RWPE2 (cell line): ENCODE data around the gene MACROH2A2.
"Not testable (repeated sequence)": the region's sequence is repeated elsewhere in the genome, so short reads cannot be mapped to it uniquely, and the experiment has no call there.

ENCODE experiments used
- ATAC-seq: fragments of 200-7000 bp; cut with Tn5 transposase; 3 replicates; pipeline ENCODE4 v1.9.1; 2021; ENCODE audit warnings: low read depth
- DNase-seq: peaks from one replicate; pipeline ENCODE4 v3.0.0-alpha.2; 2020; ENCODE audit warnings: low spot score
- H3K27ac ChIP-seq: fragments of 450-650 bp; 2 replicates; pipeline ENCODE4 v1.5.1; 2017; ENCODE audit warnings: mild to moderate bottlenecking; ENCODE audit not compliant: poor library complexity, severe bottlenecking
- H3K27me3 ChIP-seq: fragments of 250-450 bp; sonication (Bioruptor Pico); 2 replicates; pipeline ENCODE4 v1.5.1; 2021; ENCODE audit warnings: mild to moderate bottlenecking, moderate library complexity; ENCODE audit not compliant: insufficient read depth, poor library complexity, severe bottlenecking
- H3K36me3 ChIP-seq: fragments of 250-450 bp; sonication (Bioruptor Pico); 2 replicates; pipeline ENCODE4 v1.5.1; 2020; ENCODE audit warnings: low read depth, mild to moderate bottlenecking, moderate library complexity
- H3K4me1 ChIP-seq: fragments of 250-450 bp; sonication (Bioruptor Pico); 2 replicates; pipeline ENCODE4 v1.5.1; 2021; ENCODE audit warnings: mild to moderate bottlenecking, moderate library complexity; ENCODE audit not compliant: insufficient read depth, poor library complexity, severe bottlenecking
- H3K4me3 ChIP-seq: fragments of 250-450 bp; sonication (Bioruptor Pico); 2 replicates; pipeline ENCODE4 v1.5.1; 2021; ENCODE audit warnings: mild to moderate bottlenecking, moderate library complexity; ENCODE audit not compliant: severe bottlenecking
- H3K9me3 ChIP-seq: fragments of 250-450 bp; sonication (Bioruptor Pico); 2 replicates; pipeline ENCODE4 v1.5.1; 2021; ENCODE audit warnings: mild to moderate bottlenecking, moderate library complexity; ENCODE audit not compliant: severe bottlenecking
- TF ChIP-seq, protein P1 (sequence below): fragments of 450-650 bp; IDR thresholded peaks from one replicate; pipeline ENCODE4 v1.5.1; 2017; ENCODE audit warnings: mild to moderate bottlenecking, moderate library complexity; ENCODE audit not compliant: poor library complexity, severe bottlenecking

The MACROH2A2 gene

DNA sequence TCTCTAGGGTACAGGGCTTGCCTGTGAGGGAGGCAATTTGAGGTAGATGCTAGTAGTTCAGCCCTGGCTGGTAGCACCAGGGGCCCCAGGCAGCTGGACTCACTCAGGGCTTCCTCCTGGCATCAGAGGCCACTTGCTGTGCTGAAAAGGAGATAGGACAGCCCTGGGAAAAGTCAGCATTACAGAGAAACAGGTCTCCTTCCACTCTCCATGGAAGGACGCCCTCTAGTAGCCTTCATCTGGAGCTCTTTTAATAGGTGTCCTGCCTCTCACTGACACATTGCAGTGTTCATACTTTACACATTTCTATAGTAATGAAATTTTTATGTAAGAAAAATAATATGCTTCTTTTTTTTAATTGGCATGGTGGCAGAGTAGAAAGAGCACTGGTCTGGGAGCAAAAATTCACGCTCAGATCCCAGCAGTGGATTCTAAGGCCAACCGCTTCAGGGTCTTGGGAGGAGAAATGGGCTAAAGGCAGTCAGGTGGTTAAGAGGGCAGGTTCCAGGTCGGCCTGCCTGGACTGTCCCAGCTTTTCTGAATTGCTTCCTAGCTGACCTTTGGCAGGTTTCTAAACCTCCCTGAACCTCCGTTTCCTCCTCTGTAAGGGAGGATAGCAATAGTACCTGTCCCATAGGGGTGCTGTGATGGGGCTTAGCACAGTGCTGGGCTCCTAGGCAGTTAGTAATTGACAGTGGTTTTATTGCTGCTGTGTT is 44.2 kb downstream of the MACROH2A2 start:
- TF ChIP-seq, protein P1, sequence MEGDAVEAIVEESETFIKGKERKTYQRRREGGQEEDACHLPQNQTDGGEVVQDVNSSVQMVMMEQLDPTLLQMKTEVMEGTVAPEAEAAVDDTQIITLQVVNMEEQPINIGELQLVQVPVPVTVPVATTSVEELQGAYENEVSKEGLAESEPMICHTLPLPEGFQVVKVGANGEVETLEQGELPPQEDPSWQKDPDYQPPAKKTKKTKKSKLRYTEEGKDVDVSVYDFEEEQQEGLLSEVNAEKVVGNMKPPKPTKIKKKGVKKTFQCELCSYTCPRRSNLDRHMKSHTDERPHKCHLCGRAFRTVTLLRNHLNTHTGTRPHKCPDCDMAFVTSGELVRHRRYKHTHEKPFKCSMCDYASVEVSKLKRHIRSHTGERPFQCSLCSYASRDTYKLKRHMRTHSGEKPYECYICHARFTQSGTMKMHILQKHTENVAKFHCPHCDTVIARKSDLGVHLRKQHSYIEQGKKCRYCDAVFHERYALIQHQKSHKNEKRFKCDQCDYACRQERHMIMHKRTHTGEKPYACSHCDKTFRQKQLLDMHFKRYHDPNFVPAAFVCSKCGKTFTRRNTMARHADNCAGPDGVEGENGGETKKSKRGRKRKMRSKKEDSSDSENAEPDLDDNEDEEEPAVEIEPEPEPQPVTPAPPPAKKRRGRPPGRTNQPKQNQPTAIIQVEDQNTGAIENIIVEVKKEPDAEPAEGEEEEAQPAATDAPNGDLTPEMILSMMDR = no peak
- DNase-seq (no peak), ATAC-seq (no peak)
- H3K27me3 ChIP-seq = no peaks in the 10 kb centered on the region
- H3K4me1 ChIP-seq = no peaks in the 10 kb centered on the region
- H3K36me3 ChIP-seq = peaks cover 43% of the 10 kb centered on the region
- no peak overlapping the region for H3K4me3 ChIP-seq
- no peaks in the 10 kb centered on the region for H3K9me3 ChIP-seq
- no peak overlapping the region for H3K27ac ChIP-seq

DNA sequence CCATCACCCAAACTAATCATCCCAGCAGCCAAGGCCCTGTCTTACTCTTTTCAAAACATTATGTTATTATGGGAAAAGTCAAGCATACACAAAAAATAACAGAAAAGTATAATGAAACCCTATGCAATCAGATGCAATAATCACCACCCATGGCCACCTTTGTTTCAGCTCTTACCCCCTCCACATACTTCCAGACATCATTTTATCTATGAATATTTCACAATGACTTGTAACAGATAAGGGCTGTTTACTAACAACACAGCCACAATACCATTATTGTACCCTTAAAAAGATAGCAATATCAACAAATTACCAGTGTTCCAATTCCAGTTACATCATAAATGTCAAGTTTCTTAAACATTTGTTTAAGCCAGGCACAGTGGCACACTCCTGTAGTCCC is 44.8 kb downstream of the MACROH2A2 start:
- no peaks in the 10 kb centered on the region for H3K4me1 ChIP-seq
- no peak overlapping the region for H3K4me3 ChIP-seq
- H3K36me3 ChIP-seq = peaks cover 42% of the 10 kb centered on the region
- H3K27ac ChIP-seq = no peak overlapping the region
- DNase-seq (no peak), ATAC-seq (no peak)
- H3K27me3 ChIP-seq = no peaks in the 10 kb centered on the region
- TF ChIP-seq, protein P1 = no peak
- H3K9me3 ChIP-seq = no peaks in the 10 kb centered on the region

DNA sequence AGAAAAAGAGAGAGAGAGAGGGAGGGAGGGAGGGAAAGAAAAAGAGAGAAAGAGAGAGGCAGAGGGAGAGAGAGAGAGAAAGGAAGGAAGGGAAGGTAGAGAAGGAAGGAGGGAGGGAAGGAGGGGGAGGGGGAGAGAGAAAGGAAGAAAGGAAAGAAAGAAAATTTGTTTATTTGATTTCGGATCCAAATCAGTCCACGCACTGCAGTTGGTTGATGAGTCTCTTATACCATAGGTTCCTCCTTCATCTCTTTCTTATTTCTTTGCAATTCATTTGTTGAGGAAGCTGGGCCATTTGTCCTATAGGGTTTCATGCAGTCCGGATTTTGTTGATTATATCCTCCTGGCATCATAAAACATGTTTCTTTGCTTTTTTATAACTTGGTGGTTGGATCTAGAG is 45.6 kb downstream of the MACROH2A2 start:
- Histone ChIP-seq H3K4me3 (no peak overlapping the region), H3K27ac (no peak overlapping the region), H3K4me1 (no peaks in the 10 kb centered on the region), H3K36me3 (peaks cover 37% of the 10 kb centered on the region), H3K9me3 (no peaks in the 10 kb centered on the region), H3K27me3 (no peaks in the 10 kb centered on the region)
- ATAC-seq = no peak
- TF ChIP-seq, protein P1 = no peak
- DNase-seq = no peak

DNA sequence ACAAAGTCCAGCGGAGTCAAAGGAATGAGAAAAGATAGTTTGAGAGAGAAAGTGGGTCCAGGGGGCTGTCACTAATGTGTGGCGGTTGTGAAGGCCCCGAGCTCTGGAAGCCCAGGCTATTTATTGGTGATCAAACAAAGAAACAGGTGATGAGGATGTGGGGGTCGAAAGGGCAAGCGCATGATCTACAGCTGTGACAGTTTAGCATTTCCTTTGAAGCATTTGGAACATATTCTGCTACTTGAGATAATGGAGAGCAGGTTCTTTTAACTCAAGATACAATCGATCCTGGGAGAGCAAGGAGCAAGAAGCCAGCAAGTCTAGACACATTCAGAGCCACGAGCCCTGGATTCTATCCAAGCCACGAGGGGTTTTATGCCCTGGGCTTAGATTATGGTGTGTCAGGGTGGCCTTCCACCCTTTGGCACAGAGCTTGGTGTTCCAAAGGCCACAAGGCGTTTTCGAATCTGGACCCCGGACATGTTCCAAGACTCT is 48.5 kb downstream of the MACROH2A2 start:
- H3K27me3 ChIP-seq, H3K4me1 ChIP-seq, H3K4me3 ChIP-seq, ATAC-seq, H3K9me3 ChIP-seq, DNase-seq, H3K27ac ChIP-seq: not testable (repeated sequence)
- peaks cover 23% of the 10 kb centered on the region for H3K36me3 ChIP-seq

DNA sequence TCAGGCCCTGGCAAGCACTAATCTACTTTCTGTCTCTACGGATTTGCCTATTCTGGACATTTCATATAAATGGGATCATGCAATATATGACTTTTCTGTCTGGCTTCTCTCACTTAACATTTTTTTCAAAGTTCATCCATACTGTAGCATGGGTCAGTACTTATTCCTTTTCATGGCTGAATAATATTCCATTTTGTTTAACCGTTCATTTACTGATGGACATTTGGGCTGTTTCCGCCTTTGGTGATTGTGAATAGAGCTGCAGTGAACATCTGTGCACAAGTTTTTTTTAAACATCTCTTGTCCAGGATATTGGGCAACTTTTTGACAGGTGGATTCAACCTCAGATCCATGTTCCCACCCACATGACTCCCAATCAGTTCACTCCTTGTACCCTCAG is 49.0 kb downstream of the MACROH2A2 start:
- no peak for ATAC-seq
- Histone ChIP-seq H3K9me3 (no peaks in the 10 kb centered on the region), H3K4me3 (no peak overlapping the region), H3K4me1 (no peaks in the 10 kb centered on the region), H3K27ac (no peak overlapping the region), H3K27me3 (no peaks in the 10 kb centered on the region), H3K36me3 (peaks cover 23% of the 10 kb centered on the region)
- no peak for DNase-seq
- TF ChIP-seq, protein P1 = no peak
